HL-60 (cell line): ENCODE measurements around the gene RAD51.

Experiments used
- DNase-seq, 2 experiments: peaks; one replicate each; pipeline ENCODE4 v3.0.0-alpha.2; 2010 to 2020; ENCODE audit warnings: low read depth in 1 of 2, low spot score in 1 of 2
- H3K27ac ChIP-seq: fragments of 250-450 bp; sonication (Bioruptor Pico); replicated peaks from 2 replicates; pipeline ENCODE4 v1.5.1; 2020; ENCODE audit warnings: mild to moderate bottlenecking, moderate library complexity
- H3K27me3 ChIP-seq: fragments of 250-450 bp; sonication (Bioruptor Pico); 2 replicates; pipeline ENCODE4 v1.5.1; 2021; ENCODE audit warnings: mild to moderate bottlenecking, moderate library complexity; ENCODE audit not compliant: insufficient read depth, poor library complexity, severe bottlenecking
- H3K4me3 ChIP-seq: replicated peaks from 2 replicates; pipeline ENCODE4 v1.5.1; 2011; ENCODE audit warnings: mild to moderate bottlenecking, control low read depth, low read length; ENCODE audit not compliant: insufficient read depth
- CTCF ChIP-seq: IDR thresholded peaks from one replicate; pipeline ENCODE4 v1.5.1; 2011; ENCODE audit warnings: low read length, control low read depth, inconsistent platforms; ENCODE audit not compliant: insufficient read depth
- SPI1 ChIP-seq: IDR thresholded peaks from 2 replicates; pipeline ENCODE4 v1.6.1; 2012; ENCODE audit warnings: low read depth, mild to moderate bottlenecking, borderline replicate concordance

The RAD51 gene

GRCh38 chr15:40776537-40777141, 81.7 kb downstream of the RAD51 start:
- no peak overlapping the region for H3K27ac ChIP-seq
- DNase-seq: no peak
- H3K27me3 ChIP-seq: no peaks in the 10 kb centered on the region
- no peak overlapping the region for H3K4me3 ChIP-seq
- TF ChIP-seq SPI1 (no peak), CTCF (no peak)
